GM23338 (cell line): Measurements from ENCODE around the gene ESPN. TPM values are rescaled to one million over a fixed set of nuclear protein-coding genes. Genes with fewer than 3 reads are reported as not detected.

Experiments
- ATAC-seq: fragments of 200-7000 bp; cut with Tn5 transposase; 3 replicates; pipeline ENCODE4 v1.9.1; 2020
- DNase-seq: peaks from one replicate; pipeline ENCODE4 v3.0.0-alpha.2; 2015; ENCODE audit warnings: low spot score
- H2AFZ ChIP-seq: fragments of 200-600 bp; sonication (generic); 2 replicates; pipeline ENCODE4 v1.8.0; 2016; ENCODE audit warnings: antibody characterized with exemption, mild to moderate bottlenecking, moderate library complexity
- H3F3A ChIP-seq: fragments of 200-600 bp; sonication (generic); replicated peaks from 2 replicates; pipeline ENCODE4 v1.8.0; 2017; ENCODE audit warnings: antibody characterized with exemption, mixed run types, low read depth
- H3K27ac ChIP-seq: fragments of 200-600 bp; sonication (generic); 2 replicates; pipeline ENCODE4 v1.6.1; 2016; ENCODE audit warnings: low read depth
- H3K27me3 ChIP-seq: fragments of 200-600 bp; sonication (generic); 2 replicates; pipeline ENCODE4 v1.8.0; 2016; ENCODE audit warnings: mild to moderate bottlenecking, mixed run types, moderate library complexity; ENCODE audit not compliant: insufficient read depth
- H3K36me3 ChIP-seq: fragments of 200-600 bp; sonication (generic); 2 replicates; pipeline ENCODE4 v1.8.0; 2016; ENCODE audit warnings: mild to moderate bottlenecking; ENCODE audit not compliant: insufficient read depth
- H3K4me1 ChIP-seq: fragments of 200-600 bp; sonication (generic); 2 replicates; pipeline ENCODE4 v1.8.0; 2016; ENCODE audit warnings: mild to moderate bottlenecking, moderate library complexity; ENCODE audit not compliant: insufficient read depth
- H3K4me2 ChIP-seq: fragments of 200-600 bp; sonication (generic); 2 replicates; pipeline ENCODE4 v1.7.1; 2017; ENCODE audit warnings: mixed run types
- H3K4me3 ChIP-seq: fragments of 200-600 bp; sonication (generic); 2 replicates; pipeline ENCODE4 v1.6.1; 2016; ENCODE audit warnings: mixed run types
- H3K79me2 ChIP-seq: fragments of 200-600 bp; sonication (generic); replicated peaks from 2 replicates; pipeline ENCODE4 v1.8.0; 2017; ENCODE audit warnings: mild to moderate bottlenecking; ENCODE audit not compliant: insufficient read depth
- H3K9me2 ChIP-seq: fragments of 200-600 bp; sonication (generic); 2 replicates; pipeline ENCODE4 v1.8.0; 2017; ENCODE audit not compliant: insufficient read depth
- H4K20me1 ChIP-seq: fragments of 200-600 bp; sonication (generic); replicated peaks from 2 replicates; pipeline ENCODE4 v1.8.0; 2017; ENCODE audit warnings: mild to moderate bottlenecking; ENCODE audit not compliant: insufficient read depth
- H3K27ac Mint-ChIP-seq: 2 replicates; pipeline ENCODE4 v1.8.0; 2020; ENCODE audit warnings: inconsistent platforms, mild to moderate bottlenecking, moderate library complexity, mixed read lengths
- H3K27me3 Mint-ChIP-seq: 3 replicates; pipeline ENCODE4 v1.8.0; 2022; ENCODE audit warnings: low read depth, mild to moderate bottlenecking, moderate library complexity, mixed read lengths, inconsistent platforms; ENCODE audit not compliant: insufficient read depth, poor library complexity
- H3K36me3 Mint-ChIP-seq: 3 replicates; pipeline ENCODE4 v1.8.0; 2021; ENCODE audit warnings: low read depth, mild to moderate bottlenecking, inconsistent platforms, moderate library complexity, mixed read lengths
- H3K4me1 Mint-ChIP-seq: 3 replicates; pipeline ENCODE4 v1.8.0; 2020; ENCODE audit warnings: mild to moderate bottlenecking, inconsistent platforms, mixed read lengths
- H3K4me3 Mint-ChIP-seq: 3 replicates; pipeline ENCODE4 v1.8.0; 2021; ENCODE audit warnings: moderate library complexity, mild to moderate bottlenecking, inconsistent platforms, mixed read lengths
- H3K9me3 Mint-ChIP-seq: 3 replicates; pipeline ENCODE4 v1.8.0; 2020; ENCODE audit warnings: moderate library complexity, mild to moderate bottlenecking, inconsistent platforms, mixed read lengths
- CREB1 ChIP-seq: fragments of 250-450 bp; sonication (Bioruptor Pico); IDR thresholded peaks from 2 replicates; pipeline ENCODE4 v1.5.0; 2020; ENCODE audit warnings: low read depth, mild to moderate bottlenecking, moderate library complexity
- CTCF ChIP-seq, 2 experiments: fragments of 200-600 bp in 1 of 2; sonication (generic) in 1 of 2; conservative IDR thresholded peaks; 2 replicates each; pipeline versions ENCODE4 v1.5.1 to v1.6.1; 2016 to 2017; ENCODE audit warnings: antibody characterized with exemption in 2 of 2, low read depth in 2 of 2, mild to moderate bottlenecking in 2 of 2, moderate library complexity in 1 of 2
- EZH2 ChIP-seq: fragments of 200-600 bp; sonication (generic); IDR thresholded peaks from one replicate; pipeline ENCODE4 v1.8.0; 2017; ENCODE audit warnings: antibody characterized with exemption, mild to moderate bottlenecking, low read depth; ENCODE audit not compliant: unreplicated experiment
- EZH2phosphoT487 ChIP-seq: fragments of 200-600 bp; sonication (generic); IDR thresholded peaks from one replicate; pipeline ENCODE4 v1.8.1; 2018; ENCODE audit warnings: antibody characterized with exemption; ENCODE audit not compliant: unreplicated experiment
- JUNB ChIP-seq: IDR thresholded peaks from one replicate; pipeline ENCODE4 v1.6.1; 2016; ENCODE audit warnings: antibody characterized with exemption; ENCODE audit not compliant: unreplicated experiment
- NANOG ChIP-seq: IDR thresholded peaks from 2 replicates; pipeline ENCODE4 v1.6.1; 2016; ENCODE audit warnings: antibody characterized with exemption, borderline replicate concordance
- POLR2AphosphoS5 ChIP-seq: IDR thresholded peaks from 2 replicates; pipeline ENCODE4 v1.6.1; 2016; ENCODE audit warnings: antibody characterized with exemption, low read depth
- REST ChIP-seq: IDR thresholded peaks from one replicate; pipeline ENCODE4 v1.6.1; 2018; ENCODE audit warnings: antibody characterized with exemption; ENCODE audit not compliant: unreplicated experiment
- STAT1 ChIP-seq: IDR thresholded peaks from one replicate; pipeline ENCODE4 v1.6.1; 2016; ENCODE audit warnings: antibody characterized with exemption; ENCODE audit not compliant: unreplicated experiment
- ZNF114 ChIP-seq: fragments of 250-450 bp; sonication (Bioruptor Pico); IDR thresholded peaks from 2 replicates; pipeline ENCODE4 v1.5.0; 2020; ENCODE audit warnings: mild to moderate bottlenecking, moderate library complexity
- ZNF331 ChIP-seq: fragments of 250-450 bp; sonication (Bioruptor Pico); IDR thresholded peaks from 2 replicates; pipeline ENCODE4 v1.5.0; 2020; ENCODE audit warnings: low read depth, mild to moderate bottlenecking, moderate library complexity
- polyA plus RNA-seq: library from polyadenylated mRNA; unstranded; fragments of >200 nt; fragmentation: Nextera tagmentation; extraction: Ambion mirVana; gene quantifications from 2 replicates; pipeline ENCODE4 v1.2.1, GENCODE V29; 2016
- total RNA-seq: library from RNA; depleted of rRNA; stranded (reverse); fragments of >200 nt; shearing (Covaris generic); gene quantifications from 2 replicates; pipeline ENCODE4 v1.2.3, GENCODE V29; 2014
- TF ChIP-seq, protein P1 (sequence below): IDR thresholded peaks from 2 replicates; pipeline ENCODE4 v1.6.1; 2016; ENCODE audit warnings: antibody characterized with exemption
- TF ChIP-seq, protein P2 (sequence below): fragments of 250-450 bp; sonication (Bioruptor Pico); IDR thresholded peaks from 2 replicates; pipeline ENCODE4 v1.5.0; 2020; ENCODE audit warnings: mild to moderate bottlenecking, moderate library complexity

ESPN gene
- total and polyA plus RNA-seq, 2 experiments from 2014 or later: 12.2 to 13.6 TPM

DNA sequence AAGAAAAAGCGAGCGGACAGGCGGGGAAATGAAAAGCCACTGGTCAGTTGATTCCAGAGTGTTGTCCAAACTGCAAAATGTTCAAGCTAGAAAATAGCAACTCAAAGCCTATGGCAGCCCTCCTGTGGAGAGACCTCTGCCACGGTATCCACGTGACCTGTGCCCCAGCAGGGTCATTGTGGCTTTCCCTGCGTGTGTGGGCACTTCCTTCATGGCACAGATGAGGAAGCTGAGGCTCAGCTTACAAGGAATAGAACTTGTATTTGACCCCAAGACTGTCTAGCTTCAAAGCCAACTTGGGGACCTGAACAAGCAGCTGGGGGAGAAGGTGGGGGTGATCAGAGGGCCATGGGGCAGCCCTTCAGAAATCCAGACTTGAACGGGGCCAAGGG is 82.5 kb downstream of the ESPN start:
- Histone ChIP-seq H3K4me1 (no peaks in the 10 kb centered on the region), H3K36me3 (no peaks in the 10 kb centered on the region), H3K79me2 (no peaks in the 10 kb centered on the region), H3K9me2 (no peaks in the 10 kb centered on the region), H3K4me3 (no peak overlapping the region), H3K27me3 (no peaks in the 10 kb centered on the region), H3K4me2 (no peak overlapping the region), H2AFZ (no peak overlapping the region), H4K20me1 (no peaks in the 10 kb centered on the region), H3F3A (no peaks in the 10 kb centered on the region), H3K27ac (no peak overlapping the region)
- H3K36me3 Mint-ChIP-seq: no peaks in the 10 kb centered on the region
- TF ChIP-seq CREB1 (CRISPR knock-in tag) (no peak), CTCF (conservative IDR thresholded peaks at IDR 0.05; ENCODE audit: low read depth in 2 of 2) (no peak), STAT1 (no peak), ZNF331 (CRISPR knock-in tag) (no peak), EZH2 (no peak), JUNB (no peak), REST (no peak), POLR2AphosphoS5 (no peak), NANOG (no peak), ZNF114 (CRISPR knock-in tag) (no peak), EZH2phosphoT487 (no peak)
- TF ChIP-seq, protein P1, sequence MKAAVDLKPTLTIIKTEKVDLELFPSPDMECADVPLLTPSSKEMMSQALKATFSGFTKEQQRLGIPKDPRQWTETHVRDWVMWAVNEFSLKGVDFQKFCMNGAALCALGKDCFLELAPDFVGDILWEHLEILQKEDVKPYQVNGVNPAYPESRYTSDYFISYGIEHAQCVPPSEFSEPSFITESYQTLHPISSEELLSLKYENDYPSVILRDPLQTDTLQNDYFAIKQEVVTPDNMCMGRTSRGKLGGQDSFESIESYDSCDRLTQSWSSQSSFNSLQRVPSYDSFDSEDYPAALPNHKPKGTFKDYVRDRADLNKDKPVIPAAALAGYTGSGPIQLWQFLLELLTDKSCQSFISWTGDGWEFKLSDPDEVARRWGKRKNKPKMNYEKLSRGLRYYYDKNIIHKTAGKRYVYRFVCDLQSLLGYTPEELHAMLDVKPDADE: no peak
- TF ChIP-seq, protein P2, sequence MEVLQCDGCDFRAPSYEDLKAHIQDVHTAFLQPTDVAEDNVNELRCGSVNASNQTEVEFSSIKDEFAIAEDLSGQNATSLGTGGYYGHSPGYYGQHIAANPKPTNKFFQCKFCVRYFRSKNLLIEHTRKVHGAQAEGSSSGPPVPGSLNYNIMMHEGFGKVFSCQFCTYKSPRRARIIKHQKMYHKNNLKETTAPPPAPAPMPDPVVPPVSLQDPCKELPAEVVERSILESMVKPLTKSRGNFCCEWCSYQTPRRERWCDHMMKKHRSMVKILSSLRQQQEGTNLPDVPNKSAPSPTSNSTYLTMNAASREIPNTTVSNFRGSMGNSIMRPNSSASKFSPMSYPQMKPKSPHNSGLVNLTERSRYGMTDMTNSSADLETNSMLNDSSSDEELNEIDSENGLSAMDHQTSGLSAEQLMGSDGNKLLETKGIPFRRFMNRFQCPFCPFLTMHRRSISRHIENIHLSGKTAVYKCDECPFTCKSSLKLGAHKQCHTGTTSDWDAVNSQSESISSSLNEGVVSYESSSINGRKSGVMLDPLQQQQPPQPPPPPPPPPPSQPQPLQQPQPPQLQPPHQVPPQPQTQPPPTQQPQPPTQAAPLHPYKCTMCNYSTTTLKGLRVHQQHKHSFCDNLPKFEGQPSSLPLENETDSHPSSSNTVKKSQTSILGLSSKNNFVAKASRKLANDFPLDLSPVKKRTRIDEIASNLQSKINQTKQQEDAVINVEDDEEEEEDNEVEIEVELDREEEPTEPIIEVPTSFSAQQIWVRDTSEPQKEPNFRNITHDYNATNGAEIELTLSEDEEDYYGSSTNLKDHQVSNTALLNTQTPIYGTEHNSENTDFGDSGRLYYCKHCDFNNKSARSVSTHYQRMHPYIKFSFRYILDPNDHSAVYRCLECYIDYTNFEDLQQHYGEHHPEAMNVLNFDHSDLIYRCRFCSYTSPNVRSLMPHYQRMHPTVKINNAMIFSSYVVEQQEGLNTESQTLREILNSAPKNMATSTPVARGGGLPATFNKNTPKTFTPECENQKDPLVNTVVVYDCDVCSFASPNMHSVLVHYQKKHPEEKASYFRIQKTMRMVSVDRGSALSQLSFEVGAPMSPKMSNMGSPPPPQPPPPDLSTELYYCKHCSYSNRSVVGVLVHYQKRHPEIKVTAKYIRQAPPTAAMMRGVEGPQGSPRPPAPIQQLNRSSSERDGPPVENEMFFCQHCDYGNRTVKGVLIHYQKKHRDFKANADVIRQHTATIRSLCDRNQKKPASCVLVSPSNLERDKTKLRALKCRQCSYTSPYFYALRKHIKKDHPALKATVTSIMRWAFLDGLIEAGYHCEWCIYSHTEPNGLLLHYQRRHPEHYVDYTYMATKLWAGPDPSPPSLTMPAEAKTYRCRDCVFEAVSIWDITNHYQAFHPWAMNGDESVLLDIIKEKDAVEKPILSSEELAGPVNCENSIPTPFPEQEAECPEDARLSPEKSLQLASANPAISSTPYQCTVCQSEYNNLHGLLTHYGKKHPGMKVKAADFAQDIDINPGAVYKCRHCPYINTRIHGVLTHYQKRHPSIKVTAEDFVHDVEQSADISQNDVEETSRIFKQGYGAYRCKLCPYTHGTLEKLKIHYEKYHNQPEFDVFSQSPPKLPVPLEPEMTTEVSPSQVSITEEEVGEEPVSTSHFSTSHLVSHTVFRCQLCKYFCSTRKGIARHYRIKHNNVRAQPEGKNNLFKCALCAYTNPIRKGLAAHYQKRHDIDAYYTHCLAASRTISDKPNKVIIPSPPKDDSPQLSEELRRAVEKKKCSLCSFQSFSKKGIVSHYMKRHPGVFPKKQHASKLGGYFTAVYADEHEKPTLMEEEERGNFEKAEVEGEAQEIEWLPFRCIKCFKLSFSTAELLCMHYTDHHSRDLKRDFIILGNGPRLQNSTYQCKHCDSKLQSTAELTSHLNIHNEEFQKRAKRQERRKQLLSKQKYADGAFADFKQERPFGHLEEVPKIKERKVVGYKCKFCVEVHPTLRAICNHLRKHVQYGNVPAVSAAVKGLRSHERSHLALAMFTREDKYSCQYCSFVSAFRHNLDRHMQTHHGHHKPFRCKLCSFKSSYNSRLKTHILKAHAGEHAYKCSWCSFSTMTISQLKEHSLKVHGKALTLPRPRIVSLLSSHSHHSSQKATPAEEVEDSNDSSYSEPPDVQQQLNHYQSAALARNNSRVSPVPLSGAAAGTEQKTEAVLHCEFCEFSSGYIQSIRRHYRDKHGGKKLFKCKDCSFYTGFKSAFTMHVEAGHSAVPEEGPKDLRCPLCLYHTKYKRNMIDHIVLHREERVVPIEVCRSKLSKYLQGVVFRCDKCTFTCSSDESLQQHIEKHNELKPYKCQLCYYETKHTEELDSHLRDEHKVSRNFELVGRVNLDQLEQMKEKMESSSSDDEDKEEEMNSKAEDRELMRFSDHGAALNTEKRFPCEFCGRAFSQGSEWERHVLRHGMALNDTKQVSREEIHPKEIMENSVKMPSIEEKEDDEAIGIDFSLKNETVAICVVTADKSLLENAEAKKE (CRISPR knock-in tag): no peak
- no peak overlapping the region for H3K27ac Mint-ChIP-seq
- peaks cover 4% of the 10 kb centered on the region for H3K27me3 Mint-ChIP-seq
- H3K4me3 Mint-ChIP-seq: no peak overlapping the region
- 0 out of 3 replicates have a peak, but pooled peaks cover 4% of the 10 kb centered on the region for H3K4me1 Mint-ChIP-seq
- DNase-seq (no peak), ATAC-seq (no peak)
- no peaks in the 10 kb centered on the region for H3K9me3 Mint-ChIP-seq
